Measurements from ENCODE around the gene SETD3. TPM values are rescaled to one million over a fixed set of nuclear protein-coding genes. Genes with fewer than 3 reads are reported as not detected.
A peak's percentile ranks its signal among the peaks of the same experiment; 100 is the strongest.

SETD3 gene
- total RNA-seq: 152 TPM

DNA sequence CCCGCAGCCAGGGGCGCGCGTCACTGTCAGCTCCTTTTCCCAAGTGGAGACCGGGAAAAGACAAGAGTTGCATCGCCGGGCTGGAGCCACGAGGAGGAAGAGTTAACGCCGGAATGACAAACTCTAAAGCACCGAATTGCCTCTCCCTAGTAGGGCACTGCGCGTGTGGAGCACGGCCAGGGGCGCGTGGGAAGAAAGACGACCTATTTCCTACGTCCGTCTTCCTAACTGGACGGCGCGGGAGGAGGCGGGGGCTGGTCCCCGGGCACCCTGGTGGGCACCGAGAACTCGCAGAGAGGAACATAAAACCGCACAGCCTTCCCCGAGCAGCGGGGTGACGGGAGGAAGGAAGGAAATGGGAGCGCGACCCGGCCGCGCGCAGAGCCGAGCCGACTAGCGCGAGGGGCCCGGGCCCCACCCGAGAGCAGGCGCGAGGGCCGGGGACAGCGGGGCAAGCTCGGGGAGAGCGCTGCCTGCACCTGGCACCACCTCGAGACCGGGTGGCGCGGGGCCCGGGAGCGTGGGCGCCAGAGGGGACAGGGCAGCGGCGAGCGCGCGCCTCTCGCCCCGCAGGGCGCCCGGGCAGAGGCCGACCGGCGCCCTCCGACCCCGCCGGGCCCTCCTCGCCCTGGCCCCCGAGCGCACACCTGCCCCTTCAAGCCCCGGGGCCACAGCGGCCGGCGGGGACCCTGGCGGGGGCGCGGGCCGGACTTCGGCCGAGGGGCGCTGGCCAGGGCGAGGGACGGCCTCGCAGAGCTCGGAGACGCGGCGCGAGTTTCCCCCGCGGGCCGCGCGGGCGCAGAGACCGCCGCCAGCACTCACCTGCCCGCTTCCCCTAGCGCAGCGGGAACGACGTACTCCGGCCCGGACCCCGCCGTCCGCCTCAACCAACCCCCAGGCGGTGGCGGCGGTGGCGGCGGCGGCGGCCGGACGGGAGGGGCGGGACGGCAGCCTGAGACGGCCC is at the start of gene SETD3:
SETD3 (minus strand) TSS at position 954 of the 964 bp plus-strand sequence. CDS start 15,054 bp downstream, outside the sequence.
- Histone ChIP-seq H3K9me3 (ENCODE audit: low read depth, low read length) (no peaks in the 10 kb centered on the region), H3K27me3 (ENCODE audit: insufficient read depth, low read length) (no peaks in the 10 kb centered on the region), H3K4me3 (ENCODE audit: low read length) (peak within 1 kb of the TSS; percentile 97), H3K4me1 (ENCODE audit: insufficient read depth, low read length) (peaks cover 46% of the 10 kb centered on the region)

DNA sequence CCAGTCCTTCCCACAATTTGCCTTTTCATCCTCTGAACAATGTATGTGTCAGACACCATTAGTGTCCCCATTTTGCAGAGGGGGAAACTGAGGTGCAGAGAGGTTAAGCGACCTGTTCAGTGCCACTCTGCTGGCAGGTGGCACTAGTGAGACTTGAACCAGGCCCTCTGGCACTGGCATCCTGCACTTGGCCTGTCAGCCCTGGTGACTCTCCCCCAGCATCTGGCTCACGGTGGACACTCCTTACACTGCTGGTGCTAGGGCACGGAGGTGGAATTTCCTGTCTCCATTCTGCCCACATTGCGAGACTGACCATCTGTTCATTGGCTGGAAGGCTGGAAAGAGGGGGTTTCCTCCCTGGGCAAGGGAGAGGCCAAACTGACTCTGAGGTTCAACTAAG is 49.2 kb upstream of the SETD3 start:
- H3K4me3 ChIP-seq (ENCODE audit: low read length): no peak overlapping the region
- H3K27me3 ChIP-seq (ENCODE audit: insufficient read depth, low read length): no peaks in the 10 kb centered on the region
- H3K9me3 ChIP-seq (ENCODE audit: low read depth, low read length): no peaks in the 10 kb centered on the region
- H3K4me1 ChIP-seq (ENCODE audit: insufficient read depth, low read length): peaks cover 8% of the 10 kb centered on the region

DNA sequence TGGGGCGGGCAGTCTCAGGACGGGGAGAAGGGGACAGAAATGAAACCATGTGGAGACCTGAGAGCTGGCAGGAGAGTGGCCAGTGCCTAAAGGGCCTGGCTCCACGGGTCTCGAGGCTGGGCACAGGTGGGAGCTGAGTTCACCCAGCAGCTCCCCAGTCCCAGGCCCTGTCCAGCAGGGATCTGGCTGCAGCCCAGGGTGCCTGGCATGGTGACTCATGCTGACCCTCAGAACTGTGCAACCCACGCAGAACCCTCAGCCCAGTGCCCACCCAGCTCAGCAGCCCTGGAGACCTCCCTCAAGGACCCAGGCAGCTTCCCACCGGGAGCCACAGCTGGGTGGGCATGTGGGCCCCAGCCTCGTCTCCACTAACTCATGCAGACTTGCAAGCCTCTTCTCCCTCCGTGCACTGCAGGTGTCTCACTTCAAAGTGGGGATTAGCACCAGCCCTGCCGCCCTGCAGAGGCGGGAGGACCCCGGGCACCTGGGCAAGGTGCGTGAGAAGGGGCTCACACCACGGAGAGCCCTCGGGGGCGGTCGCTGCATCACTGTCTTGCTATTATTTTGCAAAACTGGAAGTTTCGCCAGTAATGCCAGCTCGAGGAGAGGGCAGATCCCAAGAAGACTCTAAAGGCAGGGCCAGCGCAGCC is 46.9 kb upstream of the SETD3 start:
- Histone ChIP-seq H3K9me3 (ENCODE audit: low read depth, low read length) (no peaks in the 10 kb centered on the region), H3K27me3 (ENCODE audit: insufficient read depth, low read length) (no peaks in the 10 kb centered on the region), H3K4me1 (ENCODE audit: insufficient read depth, low read length) (peaks cover 12% of the 10 kb centered on the region)

DNA sequence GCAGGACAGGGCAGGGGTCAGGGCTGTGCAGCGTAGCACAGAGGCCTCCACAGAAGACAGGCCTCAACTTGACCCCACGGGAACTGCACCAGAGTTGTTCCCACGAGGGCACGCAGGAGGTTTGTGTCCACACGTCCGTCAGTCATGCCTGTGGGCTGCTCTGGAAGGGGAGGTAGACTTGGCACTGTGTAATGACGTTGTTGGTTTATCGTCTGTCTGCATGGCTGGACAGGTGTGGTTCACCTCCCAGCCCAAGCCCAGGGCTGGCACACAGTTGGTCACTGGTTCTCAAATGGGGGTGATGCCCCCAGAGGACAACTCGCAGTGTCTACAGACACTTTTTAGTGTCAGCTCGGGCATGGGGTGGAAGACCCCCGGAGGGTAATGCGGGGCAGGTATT is 46.4 kb upstream of the SETD3 start:
- Histone ChIP-seq H3K4me3 (ENCODE audit: low read length) (no peak overlapping the region), H3K27me3 (ENCODE audit: insufficient read depth, low read length) (no peaks in the 10 kb centered on the region), H3K9me3 (ENCODE audit: low read depth, low read length) (no peaks in the 10 kb centered on the region), H3K4me1 (ENCODE audit: insufficient read depth, low read length) (peaks cover 12% of the 10 kb centered on the region)

More for the DNA sequence above, 46.9 kb upstream of the SETD3 start:
- no peak overlapping the region for H3K4me3 ChIP-seq (ENCODE audit: low read length)

DNA sequence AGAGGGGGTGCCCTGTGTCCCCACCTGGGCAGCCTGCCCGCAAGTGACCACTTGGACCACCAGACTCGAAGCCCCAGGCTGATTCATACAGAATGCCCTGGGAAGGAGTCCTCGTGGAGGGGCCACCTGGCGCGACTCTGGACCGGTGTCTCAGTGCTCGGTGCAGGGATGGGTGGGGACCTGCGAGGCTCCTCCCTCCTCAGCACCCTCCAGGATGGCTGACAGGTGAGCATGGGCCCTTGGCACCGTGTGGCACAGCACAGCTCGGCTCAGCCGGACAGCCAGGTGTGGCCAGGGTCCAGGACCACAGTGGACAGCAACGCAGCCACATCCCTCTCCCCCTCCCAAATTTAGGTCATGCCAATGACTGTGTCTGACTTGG is 45.0 kb upstream of the SETD3 start:
- Histone ChIP-seq H3K27me3 (ENCODE audit: insufficient read depth, low read length) (no peaks in the 10 kb centered on the region), H3K9me3 (ENCODE audit: low read depth, low read length) (no peaks in the 10 kb centered on the region), H3K4me3 (ENCODE audit: low read length) (no peak overlapping the region), H3K4me1 (ENCODE audit: insufficient read depth, low read length) (peaks cover 12% of the 10 kb centered on the region)

DNA sequence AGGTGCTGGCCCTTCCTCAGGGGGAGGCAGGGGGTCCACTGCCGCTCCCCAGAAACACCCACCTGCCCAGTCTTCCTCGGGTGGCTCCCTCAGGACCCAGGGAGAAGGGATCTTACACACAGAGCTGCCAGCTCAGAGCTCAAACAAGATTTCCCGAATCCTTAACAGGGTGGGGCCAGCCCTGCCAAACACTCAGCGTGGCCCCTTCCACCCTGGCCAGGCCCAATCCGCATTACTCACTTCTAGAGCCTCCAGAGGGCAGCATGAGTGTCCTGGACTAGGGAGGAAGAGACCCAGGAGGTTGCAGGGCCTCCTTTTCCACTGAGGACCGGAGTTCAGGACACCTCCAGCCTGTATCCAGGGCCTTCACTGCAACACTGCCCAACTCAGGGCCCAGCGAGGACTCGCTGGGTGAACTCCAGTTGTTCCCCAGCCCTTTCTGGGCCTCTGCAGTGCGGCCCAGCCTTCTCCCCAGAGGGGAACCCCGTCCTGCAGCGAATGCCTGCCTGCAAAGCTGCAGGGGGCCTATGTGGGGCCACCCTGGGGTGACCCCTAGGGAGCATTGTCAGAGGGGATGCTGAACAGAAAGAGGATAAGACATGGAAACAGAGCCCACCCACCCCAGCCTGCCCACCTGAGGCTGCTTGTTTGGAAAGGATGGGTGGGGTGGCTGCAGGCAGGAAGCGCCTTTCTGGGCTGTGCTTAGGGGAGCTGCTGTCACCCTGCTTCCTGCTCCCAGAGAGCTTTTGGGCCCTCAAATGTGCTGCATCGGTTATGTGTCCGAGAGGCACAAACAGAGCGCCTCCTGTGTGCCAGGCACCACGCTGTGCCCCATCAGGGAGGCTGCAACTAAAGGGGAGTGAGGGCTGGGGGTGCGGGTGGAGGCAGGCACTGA is 44.4 kb upstream of the SETD3 start:
- no peaks in the 10 kb centered on the region for H3K27me3 ChIP-seq (ENCODE audit: insufficient read depth, low read length)
- no peaks in the 10 kb centered on the region for H3K9me3 ChIP-seq (ENCODE audit: low read depth, low read length)
- H3K4me1 ChIP-seq (ENCODE audit: insufficient read depth, low read length): peaks cover 12% of the 10 kb centered on the region
- H3K4me3 ChIP-seq (ENCODE audit: low read length): no peak overlapping the region

DNA sequence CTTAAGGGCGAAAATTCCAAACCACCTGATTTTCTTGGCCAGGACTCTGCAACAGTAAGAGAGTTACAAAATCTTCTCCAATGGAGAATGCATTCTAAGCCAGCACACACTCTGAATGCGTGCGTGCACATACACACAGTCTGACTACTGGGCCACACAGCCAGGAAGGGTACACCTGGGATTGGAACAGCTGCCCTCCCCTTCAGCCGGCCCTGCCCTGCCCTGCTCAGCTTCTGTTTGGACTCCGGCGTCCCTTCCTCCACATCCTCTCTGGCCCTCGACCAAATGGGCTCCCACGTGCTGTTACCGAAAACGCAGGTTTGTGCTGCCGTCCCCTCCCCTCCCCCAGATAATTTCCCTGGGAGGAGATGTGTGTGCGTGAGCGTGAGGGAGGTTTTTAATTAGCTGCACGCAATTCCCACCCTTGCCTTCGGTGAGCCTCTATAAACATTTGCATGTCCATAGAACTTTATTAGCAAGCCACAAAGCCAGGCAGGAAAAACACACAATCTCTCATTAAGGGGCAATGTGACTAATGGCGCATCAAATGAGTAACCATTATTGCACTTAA is 43.5 kb upstream of the SETD3 start:
- Histone ChIP-seq H3K4me3 (ENCODE audit: low read length) (no peak overlapping the region), H3K9me3 (ENCODE audit: low read depth, low read length) (no peaks in the 10 kb centered on the region)

DNA sequence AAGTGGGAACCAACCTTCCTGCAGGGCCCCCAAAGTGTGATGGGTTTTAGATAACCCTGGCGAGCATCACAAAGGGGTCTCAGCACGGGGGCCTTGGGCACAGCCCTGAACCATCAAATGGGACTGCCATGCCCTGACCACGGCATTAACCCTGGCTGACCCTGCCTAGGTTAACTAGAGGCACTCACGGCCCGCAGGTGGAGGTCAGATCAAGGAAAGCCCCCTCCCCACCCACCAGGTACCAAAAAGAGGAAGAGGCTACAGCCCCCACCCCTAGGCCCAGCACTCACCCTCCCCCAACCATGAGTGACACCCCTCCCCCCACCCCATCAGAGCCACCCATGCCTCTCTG is 43.0 kb upstream of the SETD3 start:
- no peak overlapping the region for H3K4me3 ChIP-seq (ENCODE audit: low read length)
- no peaks in the 10 kb centered on the region for H3K9me3 ChIP-seq (ENCODE audit: low read depth, low read length)
- H3K4me1 ChIP-seq (ENCODE audit: insufficient read depth, low read length): peaks cover 12% of the 10 kb centered on the region
- no peaks in the 10 kb centered on the region for H3K27me3 ChIP-seq (ENCODE audit: insufficient read depth, low read length)

More for the DNA sequence above, 43.5 kb upstream of the SETD3 start:
- Histone ChIP-seq H3K27me3 (ENCODE audit: insufficient read depth, low read length) (no peaks in the 10 kb centered on the region), H3K4me1 (ENCODE audit: insufficient read depth, low read length) (peaks cover 12% of the 10 kb centered on the region)

DNA sequence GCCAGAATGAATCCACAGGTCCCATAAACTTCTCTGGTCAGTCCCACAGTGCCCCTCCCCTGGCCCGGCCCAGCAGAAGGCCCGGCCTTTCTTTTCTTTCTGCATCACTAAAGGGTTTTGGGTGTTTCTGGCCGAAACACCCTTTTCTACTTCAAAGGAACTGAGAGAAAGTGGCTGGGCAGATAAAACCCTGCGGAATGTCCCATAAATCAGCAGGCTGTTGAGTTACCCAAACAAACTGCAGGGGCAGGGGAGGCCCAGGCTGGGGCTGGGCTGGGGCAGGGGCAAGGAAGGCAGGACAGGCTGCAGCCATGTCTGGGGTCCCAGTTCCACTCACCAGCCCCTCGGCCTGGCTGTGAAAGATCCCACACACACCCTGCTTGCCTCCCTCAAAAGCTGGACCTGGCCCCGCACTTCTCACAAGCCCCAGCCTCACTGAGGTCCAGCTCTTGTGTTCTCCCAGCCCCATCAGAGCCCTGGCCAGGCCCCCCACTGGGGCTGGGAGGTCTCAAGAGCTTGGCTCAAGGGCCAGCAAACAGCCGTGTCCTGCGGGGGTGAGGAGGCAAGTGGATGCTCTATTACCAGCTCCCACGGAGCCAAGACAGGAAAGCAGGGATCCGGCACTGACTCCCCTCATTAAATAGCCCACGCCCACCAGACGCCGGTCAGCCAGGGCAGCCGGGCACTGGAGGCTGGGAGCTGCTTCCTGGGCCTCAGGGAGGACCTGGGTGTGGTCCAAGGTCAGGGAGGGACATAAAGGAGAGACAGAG is 42.5 kb upstream of the SETD3 start:
- Histone ChIP-seq H3K4me1 (ENCODE audit: insufficient read depth, low read length) (peaks cover 12% of the 10 kb centered on the region), H3K27me3 (ENCODE audit: insufficient read depth, low read length) (no peaks in the 10 kb centered on the region), H3K4me3 (ENCODE audit: low read length) (no peak overlapping the region), H3K9me3 (ENCODE audit: low read depth, low read length) (no peaks in the 10 kb centered on the region)

DNA sequence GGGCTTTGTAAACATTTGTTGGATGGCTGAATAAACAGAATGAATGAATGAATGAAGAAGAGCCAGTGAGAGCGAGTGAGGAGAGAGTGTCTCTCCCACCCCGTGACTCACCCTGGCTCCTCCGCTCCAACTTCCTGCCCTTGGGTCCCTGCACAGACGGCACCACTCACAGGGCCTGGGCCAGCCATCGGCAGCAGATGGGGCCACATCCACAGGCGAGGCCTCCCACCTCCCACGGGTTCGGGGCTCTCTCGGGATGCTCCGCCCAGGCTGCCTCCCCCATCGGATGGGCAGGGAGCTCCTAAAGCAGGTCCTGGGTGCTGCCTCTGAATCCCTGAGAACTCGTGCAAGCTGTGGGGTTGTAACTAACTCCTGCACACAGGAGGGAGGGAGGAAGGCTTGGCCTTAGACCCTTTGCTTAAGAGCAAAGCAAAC is 41.8 kb upstream of the SETD3 start:
- H3K4me1 ChIP-seq (ENCODE audit: insufficient read depth, low read length): peaks cover 12% of the 10 kb centered on the region
- no peaks in the 10 kb centered on the region for H3K9me3 ChIP-seq (ENCODE audit: low read depth, low read length)
- H3K4me3 ChIP-seq (ENCODE audit: low read length): no peak overlapping the region
- H3K27me3 ChIP-seq (ENCODE audit: insufficient read depth, low read length): no peaks in the 10 kb centered on the region

DNA sequence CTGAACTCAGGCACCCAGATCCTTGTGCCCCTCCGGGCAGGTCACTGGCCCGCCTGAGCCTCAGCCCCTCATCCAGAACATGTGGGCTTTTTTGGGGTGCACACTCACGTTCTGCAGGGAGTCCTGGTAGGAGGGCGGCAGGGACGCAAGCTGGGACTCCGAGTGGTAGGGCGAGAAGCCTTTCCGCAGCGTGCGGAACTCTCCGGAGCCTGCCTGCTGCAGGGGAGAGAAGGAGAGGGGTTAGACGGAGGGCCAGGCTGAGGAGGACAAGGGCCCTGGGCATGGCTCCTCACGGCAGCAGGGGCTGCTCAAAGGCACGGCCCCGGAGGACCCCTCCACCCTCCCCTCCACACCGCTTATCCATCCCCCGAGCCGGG is 41.4 kb upstream of the SETD3 start:
- Histone ChIP-seq H3K4me3 (ENCODE audit: low read length) (no peak overlapping the region), H3K9me3 (ENCODE audit: low read depth, low read length) (no peaks in the 10 kb centered on the region), H3K27me3 (ENCODE audit: insufficient read depth, low read length) (no peaks in the 10 kb centered on the region), H3K4me1 (ENCODE audit: insufficient read depth, low read length) (peaks cover 12% of the 10 kb centered on the region)

DNA sequence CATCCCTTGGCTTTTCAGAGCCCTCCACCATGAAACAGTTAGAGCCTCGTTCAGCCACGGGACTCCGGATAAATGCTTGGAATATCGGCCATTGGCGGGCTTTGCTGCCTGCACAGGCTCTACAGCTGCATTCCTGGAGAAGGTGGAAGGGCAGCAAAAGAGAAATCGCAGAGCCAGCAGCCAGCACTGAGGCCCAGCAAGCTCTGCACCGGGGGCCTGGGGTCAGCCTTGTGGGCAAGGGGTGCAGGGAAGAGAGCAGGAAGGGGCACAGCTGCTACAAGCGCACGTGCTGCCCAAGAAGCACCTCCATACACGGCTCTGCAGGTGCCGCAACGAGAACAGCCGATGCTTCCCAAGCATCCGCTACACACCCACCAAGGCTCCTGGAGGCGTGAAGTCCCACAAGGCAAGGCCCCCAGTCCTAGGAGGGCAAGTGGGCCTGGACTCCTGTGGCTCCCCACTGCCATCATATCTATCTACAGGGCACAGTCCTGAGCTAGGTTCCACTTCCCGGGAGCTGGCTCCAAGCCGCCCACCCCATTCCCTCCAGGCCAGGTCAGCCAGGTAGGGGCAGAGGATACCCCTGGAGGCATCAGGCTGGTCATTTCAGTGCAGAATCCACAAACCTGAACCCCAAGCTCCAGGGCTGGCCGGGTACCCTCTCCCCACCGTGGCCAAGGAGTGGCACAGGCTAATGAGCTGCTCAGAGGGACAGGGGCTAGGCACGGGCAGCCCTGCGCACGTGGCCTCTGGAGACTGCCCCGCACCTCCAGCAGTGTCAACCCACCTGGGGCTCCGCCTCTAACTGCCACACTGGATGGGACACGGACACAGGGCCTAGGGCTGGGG is 40.7 kb upstream of the SETD3 start:
- H3K4me3 ChIP-seq (ENCODE audit: low read length): no peak overlapping the region
- no peaks in the 10 kb centered on the region for H3K27me3 ChIP-seq (ENCODE audit: insufficient read depth, low read length)
- no peaks in the 10 kb centered on the region for H3K9me3 ChIP-seq (ENCODE audit: low read depth, low read length)
- peaks cover 12% of the 10 kb centered on the region for H3K4me1 ChIP-seq (ENCODE audit: insufficient read depth, low read length)

DNA sequence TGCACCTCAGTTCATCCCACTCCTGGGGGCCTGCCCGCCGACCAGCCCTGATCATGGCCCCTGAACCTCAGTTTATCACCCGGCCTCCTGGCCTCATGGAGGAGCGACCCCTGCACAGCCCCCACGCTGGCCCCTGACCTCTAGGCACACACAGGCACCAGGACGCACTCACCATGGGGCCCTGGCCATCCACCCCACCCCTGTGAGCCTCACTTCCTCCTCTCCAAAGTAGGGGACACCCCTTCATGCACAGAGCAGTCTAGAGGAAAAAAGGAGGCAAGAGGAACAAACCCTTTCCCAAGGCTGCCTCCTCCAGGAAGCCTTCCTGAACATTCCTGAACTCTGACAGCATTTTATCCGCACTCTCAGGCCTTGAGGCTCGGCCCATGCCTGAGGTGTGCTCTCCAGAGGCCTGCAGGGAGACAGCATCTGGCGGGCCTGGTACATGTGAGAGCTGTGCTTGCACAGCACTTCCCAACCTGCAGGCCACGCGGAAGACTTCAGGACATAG is 40.0 kb upstream of the SETD3 start:
- Histone ChIP-seq H3K4me1 (ENCODE audit: insufficient read depth, low read length) (peaks cover 8% of the 10 kb centered on the region), H3K4me3 (ENCODE audit: low read length) (no peak overlapping the region), H3K27me3 (ENCODE audit: insufficient read depth, low read length) (no peaks in the 10 kb centered on the region), H3K9me3 (ENCODE audit: low read depth, low read length) (no peaks in the 10 kb centered on the region)
